CD4-positive, alpha-beta T cell treated with Interleukin-1 beta for 1 hour (primary cell): ENCODE results near the gene CD248.

ENCODE experiments used
- DNase-seq, 2 donors: peaks; one replicate each; pipeline ENCODE4 v3.0.0-alpha.2; 2020 to 2022

Gene CD248

DNA sequence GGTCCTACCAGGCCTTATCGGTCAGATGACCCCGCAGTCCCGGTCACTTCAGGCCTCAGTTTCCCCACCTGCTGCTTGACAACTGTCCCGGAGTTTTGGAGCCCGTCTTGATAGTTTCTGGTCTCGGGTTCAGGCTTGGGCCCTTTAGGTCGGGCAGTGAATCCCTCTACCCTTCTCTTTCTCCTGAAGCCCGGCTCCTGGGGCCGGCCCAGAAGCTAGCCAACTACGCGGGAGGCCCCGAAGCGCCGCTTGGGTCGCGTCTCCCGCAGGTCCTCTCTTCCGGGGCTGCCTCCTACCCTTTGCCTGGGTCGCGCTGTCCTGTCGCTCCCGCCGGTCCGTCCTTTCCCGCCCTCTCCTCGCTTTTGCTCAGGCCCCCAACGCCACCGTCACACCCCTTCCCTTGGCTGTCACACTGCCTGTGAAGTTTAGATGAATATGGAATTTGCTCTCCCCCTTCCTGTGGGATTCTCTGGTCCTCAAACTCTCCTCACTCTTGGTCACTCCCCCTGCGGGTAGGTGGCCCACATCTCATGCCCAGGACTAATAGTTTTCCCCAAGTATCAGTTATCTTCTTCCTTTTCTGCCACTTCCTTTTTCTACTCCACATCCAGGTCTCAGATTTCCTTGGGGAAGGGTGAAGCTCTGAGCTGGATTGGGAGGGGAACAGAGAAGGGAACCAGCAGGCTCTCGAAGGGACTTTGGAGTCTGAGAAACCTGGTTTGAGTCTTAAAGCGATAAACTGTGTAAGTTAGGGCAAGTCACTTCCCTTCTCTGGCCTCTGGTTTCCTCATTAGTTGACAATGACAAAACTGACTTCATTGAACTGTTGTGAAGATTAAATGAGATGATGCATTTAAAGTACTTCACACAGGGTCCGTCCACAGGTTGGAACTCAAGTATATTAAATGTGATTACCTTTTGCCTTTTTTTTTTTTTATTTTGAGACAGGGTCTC is 47.6 kb downstream of the CD248 start:
- no peak for DNase-seq

DNA sequence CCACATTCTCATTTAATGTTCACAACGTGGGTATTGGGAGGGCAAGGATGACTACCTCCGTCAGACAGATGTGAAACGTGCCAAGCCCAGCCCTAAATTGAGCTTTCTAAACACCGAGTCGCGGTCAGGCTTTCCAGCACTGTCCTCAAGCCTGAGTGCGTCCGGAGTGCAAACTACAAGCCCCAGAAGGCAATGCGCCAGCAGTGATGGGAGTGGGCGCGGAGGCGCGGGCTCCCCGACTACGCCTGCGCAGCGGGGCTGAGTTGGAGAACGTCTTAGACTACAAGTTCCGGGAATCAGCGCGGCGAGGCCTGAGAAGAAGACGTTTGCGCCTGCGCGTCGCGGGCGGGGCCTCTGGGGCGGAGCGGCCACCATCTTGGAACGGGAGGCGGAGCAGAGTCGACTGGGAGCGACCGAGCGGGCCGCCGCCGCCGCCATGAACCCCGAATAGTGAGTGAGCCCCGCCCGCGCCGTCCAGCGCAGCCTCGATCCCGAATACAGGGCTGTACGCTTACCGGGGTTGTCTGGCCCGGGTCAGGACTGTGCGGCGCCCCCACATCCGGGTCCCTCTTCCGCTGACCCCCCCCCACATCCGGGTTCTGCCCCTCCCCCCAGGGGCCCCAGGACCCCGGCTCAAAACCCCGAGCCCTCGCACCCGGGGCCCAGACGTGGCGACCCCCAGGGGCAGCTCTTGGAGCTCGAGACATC is 48.4 kb downstream of the CD248 start, which contains the start of gene RAB1B:
Gene RAB1B, plus strand, starts transcription at position 396 of the 708 bp plus-strand sequence. Its CDS starts 41 bp downstream, at position 437.
- DNase-seq = peak; percentile 100

DNA sequence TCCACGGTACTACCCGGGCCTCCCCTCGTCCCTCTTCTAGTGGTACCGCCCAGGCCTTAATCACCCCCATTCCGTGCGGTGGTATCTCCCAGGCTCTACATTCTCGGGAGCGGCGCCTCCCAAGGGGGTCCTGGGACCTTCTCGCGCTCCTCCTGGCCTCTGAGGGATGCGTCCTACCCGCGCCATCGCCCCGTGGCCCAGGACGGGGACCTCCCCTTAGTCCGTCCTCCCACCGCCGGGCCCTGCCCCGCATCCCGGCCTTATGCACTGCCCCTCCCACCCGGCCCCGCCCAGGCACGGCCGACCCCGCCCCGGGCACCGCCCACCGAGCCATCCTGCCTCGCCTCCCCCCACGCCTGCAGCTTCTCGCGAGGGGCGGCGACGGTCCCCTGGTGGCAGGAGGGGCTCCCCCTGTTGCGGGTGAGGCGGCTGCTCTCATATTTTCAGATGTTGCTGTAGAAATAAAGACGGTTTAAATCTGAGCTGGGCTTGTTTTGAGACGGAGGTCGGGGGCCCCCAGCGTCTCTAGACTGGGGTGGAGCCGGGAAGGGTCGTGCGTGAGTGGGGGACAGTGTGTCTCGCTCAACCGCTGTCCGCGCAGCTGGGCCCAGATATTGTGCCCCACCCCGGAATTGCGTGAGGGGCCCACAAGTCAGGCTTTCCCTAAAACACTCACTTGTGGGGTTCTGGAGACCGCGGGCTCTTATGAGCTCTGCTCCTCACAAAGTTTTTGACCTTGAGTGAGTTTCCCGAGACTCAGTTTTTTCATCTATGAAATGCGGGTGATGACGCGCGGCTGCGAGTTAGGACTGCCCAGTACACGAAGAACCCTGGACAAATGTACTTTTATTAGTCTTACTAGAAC is 49.2 kb downstream of the CD248 start:
- DNase-seq = peak; percentile 87 to 89

DNA sequence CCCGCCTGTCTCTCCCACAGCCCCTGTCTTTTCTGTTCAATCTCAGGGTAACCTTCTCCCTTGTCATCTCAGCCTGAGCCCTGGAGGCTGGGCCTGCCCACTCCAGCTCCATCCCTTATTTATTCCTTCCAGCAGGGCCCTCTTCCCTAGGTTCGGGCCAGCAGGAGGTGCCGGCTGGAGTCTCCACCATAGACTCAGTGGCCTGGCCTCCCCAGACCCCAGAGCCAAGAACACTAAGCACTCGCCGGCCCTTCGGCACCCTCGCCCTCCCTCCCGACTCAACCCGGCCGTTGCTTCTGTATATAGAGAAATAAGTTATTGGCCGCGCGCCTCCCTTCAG is 49.8 kb downstream of the CD248 start:
- DNase-seq = no peak

DNA sequence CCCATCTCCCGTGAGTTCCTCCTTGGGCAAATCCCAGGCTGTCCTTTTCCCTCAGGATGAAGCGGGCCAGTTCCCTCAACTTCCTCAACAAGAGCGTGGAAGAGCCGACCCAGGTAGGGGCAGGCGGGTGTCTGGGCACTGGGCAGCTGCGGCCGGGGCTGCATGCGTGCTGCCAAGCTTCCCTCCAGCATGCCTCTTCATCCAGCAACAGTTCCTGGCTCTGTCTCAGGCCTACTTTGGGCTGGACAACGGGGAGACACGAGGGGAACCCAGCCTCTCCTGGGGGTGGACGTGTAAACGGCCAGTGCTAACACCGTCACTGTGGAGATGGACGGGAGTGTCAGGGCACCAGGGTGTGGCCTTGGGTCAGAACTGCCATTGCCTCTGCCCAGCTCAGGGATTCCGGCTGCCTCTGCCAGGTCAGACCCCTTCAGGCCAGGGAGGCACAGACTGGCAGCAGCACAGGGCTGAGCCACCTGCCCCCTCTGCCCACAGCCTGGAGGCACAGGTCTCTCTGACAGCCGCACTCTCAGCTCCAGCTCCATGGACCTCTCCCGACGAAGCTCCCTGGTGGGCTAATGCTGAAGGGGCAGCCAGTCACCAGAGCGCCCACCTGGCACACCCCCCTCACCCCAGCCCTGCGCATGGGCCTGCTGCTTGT is 50.3 kb downstream of the CD248 start:
- DNase-seq = no peak

DNA sequence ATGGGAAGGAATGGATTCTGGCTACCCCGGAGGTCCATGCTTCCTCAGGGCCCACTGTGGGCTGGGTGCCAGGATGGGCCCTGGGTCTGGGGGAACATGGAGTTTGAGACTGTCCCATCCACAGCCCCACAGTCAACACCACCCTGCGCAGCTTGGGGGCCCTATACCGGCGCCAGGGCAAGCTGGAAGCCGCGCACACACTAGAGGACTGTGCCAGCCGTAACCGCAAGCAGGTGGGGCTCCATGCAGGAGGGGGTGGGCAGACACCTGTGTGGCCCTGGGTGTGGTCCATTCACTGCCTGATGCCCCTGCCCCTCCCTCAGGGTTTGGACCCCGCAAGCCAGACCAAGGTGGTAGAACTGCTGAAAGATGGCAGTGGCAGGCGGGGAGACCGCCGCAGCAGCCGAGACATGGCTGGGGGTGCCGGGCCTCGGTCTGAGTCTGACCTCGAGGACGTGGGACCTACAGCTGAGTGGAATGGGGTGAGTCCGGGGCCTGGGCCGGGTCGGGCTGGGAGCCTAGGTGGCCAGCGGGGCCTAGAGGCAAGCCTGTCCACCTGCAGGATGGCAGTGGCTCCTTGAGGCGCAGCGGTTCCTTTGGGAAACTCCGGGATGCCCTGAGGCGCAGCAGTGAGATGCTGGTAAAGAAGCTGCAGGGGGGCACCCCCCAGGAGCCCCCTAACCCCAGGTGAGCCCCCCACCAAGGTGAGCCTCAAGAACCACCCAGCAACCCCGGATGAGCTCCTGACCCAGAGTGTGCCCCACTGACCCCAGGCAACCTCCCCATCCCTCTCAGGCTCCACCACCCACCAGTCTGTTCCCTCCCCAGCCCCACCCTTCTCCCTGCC is 51.1 kb downstream of the CD248 start:
- no peak for DNase-seq

DNA sequence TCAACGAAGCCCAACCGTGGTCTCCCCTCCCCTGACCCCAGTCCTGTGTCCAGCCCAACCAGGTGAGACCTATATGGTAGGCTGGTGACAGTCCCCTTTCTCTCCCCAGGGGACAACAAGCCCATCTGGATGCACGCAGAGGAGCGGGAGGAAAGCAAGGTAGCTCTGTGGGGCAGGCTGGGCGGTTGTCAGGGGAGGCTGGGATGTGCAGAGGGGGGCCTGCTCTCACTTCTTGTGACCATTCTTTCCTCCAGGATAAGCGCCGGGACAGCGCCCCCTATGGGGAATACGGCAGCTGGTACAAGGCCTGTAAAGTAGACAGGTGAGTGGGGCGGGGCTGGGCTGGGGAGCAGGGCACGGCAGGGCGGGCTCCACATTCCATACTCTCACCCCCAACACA is 51.9 kb downstream of the CD248 start:
- peak in 1 of 2 donors; percentile 46 for DNase-seq
